H9 (cell line): Measurements from ENCODE around the gene WDR13. TPM values are rescaled to one million over a fixed set of nuclear protein-coding genes. Genes with fewer than 3 reads are reported as not detected.

Experiments used
- DNase-seq: peaks from one replicate; pipeline ENCODE4 v3.0.0-alpha.2; 2017
- H2AFZ ChIP-seq: one replicate; pipeline ENCODE4 v1.6.1; 2013; ENCODE audit warnings: mild to moderate bottlenecking, low read length, control low read depth, moderate library complexity
- H2AK5ac ChIP-seq: 2 replicates; pipeline ENCODE4 v1.6.1; 2013; ENCODE audit warnings: low read length, control low read depth, mixed read lengths; ENCODE audit not compliant: insufficient read length
- H2BK120ac ChIP-seq: one replicate; pipeline ENCODE4 v1.6.1; 2013; ENCODE audit warnings: low read depth, mild to moderate bottlenecking, low read length, control low read depth, inconsistent platforms; ENCODE audit not compliant: poor library complexity, severe bottlenecking
- H2BK12ac ChIP-seq: 2 replicates; pipeline ENCODE4 v1.6.1; 2013; ENCODE audit warnings: low read length, control low read depth, mixed read lengths, low read depth; ENCODE audit not compliant: insufficient read length
- H2BK15ac ChIP-seq: 2 replicates; pipeline ENCODE4 v1.6.1; 2013; ENCODE audit warnings: low read depth, low read length, control low read depth
- H2BK20ac ChIP-seq: one replicate; pipeline ENCODE4 v1.6.1; 2013; ENCODE audit warnings: low read depth, mild to moderate bottlenecking, low read length, control low read depth, inconsistent platforms; ENCODE audit not compliant: poor library complexity, severe bottlenecking
- H2BK5ac ChIP-seq: 2 replicates; pipeline ENCODE4 v1.6.1; 2013; ENCODE audit warnings: low read length, control low read depth, mixed read lengths; ENCODE audit not compliant: insufficient read length
- H3K14ac ChIP-seq: 2 replicates; pipeline ENCODE4 v1.6.1; 2013; ENCODE audit warnings: low read length, control low read depth; ENCODE audit not compliant: insufficient read depth
- H3K18ac ChIP-seq: 2 replicates; pipeline ENCODE4 v1.6.1; 2013; ENCODE audit warnings: low read depth, mild to moderate bottlenecking, mixed read lengths, low read length, control low read depth; ENCODE audit not compliant: insufficient read length
- H3K23ac ChIP-seq: 2 replicates; pipeline ENCODE4 v1.6.1; 2013; ENCODE audit warnings: low read length, control low read depth, mixed read lengths, low read depth; ENCODE audit not compliant: insufficient read length
- H3K23me2 ChIP-seq: 2 replicates; pipeline ENCODE4 v1.6.1; 2013; ENCODE audit warnings: low read depth, mild to moderate bottlenecking, mixed read lengths, low read length, control low read depth; ENCODE audit not compliant: insufficient read length, poor library complexity, severe bottlenecking
- H3K27ac ChIP-seq: 2 replicates; pipeline ENCODE4 v1.5.1; 2013; ENCODE audit warnings: low read length, control low read depth, mixed read lengths, low read depth; ENCODE audit not compliant: insufficient read length
- H3K27me3 ChIP-seq: 2 replicates; pipeline ENCODE4 v1.6.1; 2013; ENCODE audit warnings: low read length, control low read depth, inconsistent platforms; ENCODE audit not compliant: insufficient read depth
- H3K4ac ChIP-seq: 2 replicates; pipeline ENCODE4 v1.6.1; 2013; ENCODE audit warnings: low read depth, mild to moderate bottlenecking, control low read depth, inconsistent platforms, low read length, moderate library complexity
- H3K4me1 ChIP-seq: 2 replicates; pipeline ENCODE4 v1.6.1; 2013; ENCODE audit warnings: low read length, control low read depth, inconsistent platforms; ENCODE audit not compliant: insufficient read depth
- H3K4me2 ChIP-seq: 2 replicates; pipeline ENCODE4 v1.6.1; 2013; ENCODE audit warnings: low read length, control low read depth, mixed read lengths; ENCODE audit not compliant: insufficient read length, insufficient read depth
- H3K56ac ChIP-seq: 2 replicates; pipeline ENCODE4 v1.6.1; 2013; ENCODE audit warnings: low read depth, mild to moderate bottlenecking, mixed read lengths, low read length, control low read depth; ENCODE audit not compliant: insufficient read length
- H3K79me1 ChIP-seq: 2 replicates; pipeline ENCODE4 v1.6.1; 2013; ENCODE audit warnings: low read depth, mild to moderate bottlenecking, moderate library complexity, low read length, control low read depth, inconsistent platforms; ENCODE audit not compliant: insufficient read depth, poor library complexity, severe bottlenecking
- H3K79me2 ChIP-seq: 2 replicates; pipeline ENCODE4 v1.6.1; 2013; ENCODE audit warnings: low read length, control low read depth, inconsistent platforms; ENCODE audit not compliant: insufficient read depth
- H3K9ac ChIP-seq: 2 replicates; pipeline ENCODE4 v1.6.1; 2013; ENCODE audit warnings: low read length, control low read depth, mixed read lengths; ENCODE audit not compliant: insufficient read length; ENCODE audit errors: extremely low read depth
- H3K9me3 ChIP-seq: one replicate; pipeline ENCODE4 v1.6.1; 2013; ENCODE audit warnings: low read depth, low read length, inconsistent platforms; ENCODE audit not compliant: control insufficient read depth
- H3T11ph ChIP-seq: one replicate; pipeline ENCODE4 v1.6.1; 2013; ENCODE audit warnings: mild to moderate bottlenecking, low read length, control low read depth, inconsistent platforms
- H4K20me1 ChIP-seq: one replicate; pipeline ENCODE4 v1.6.1; 2013; ENCODE audit not compliant: control insufficient read depth, insufficient read length, insufficient read depth
- H4K5ac ChIP-seq: 2 replicates; pipeline ENCODE4 v1.6.1; 2013; ENCODE audit warnings: low read depth, mild to moderate bottlenecking, mixed read lengths, low read length, control low read depth; ENCODE audit not compliant: insufficient read length
- H4K8ac ChIP-seq: replicated peaks from 2 replicates; pipeline ENCODE4 v1.6.1; 2013; ENCODE audit warnings: low read length, control low read depth, mixed read lengths, low read depth; ENCODE audit not compliant: insufficient read length
- H4K91ac ChIP-seq: 2 replicates; pipeline ENCODE4 v1.6.1; 2013; ENCODE audit warnings: low read depth, mild to moderate bottlenecking, moderate library complexity, mixed read lengths, low read length, control low read depth; ENCODE audit not compliant: insufficient read length
- H3K27ac Mint-ChIP-seq, 3 experiments: 2 replicates in 2 of 3; 3 replicates in 1 of 3; pipeline ENCODE4 v1.8.0; 2020 to 2021; ENCODE audit warnings: mixed read lengths in 3 of 3, mild to moderate bottlenecking in 1 of 3, moderate library complexity in 1 of 3
- H3K27me3 Mint-ChIP-seq: 2 replicates; pipeline ENCODE4 v1.8.0; 2021; ENCODE audit warnings: low read depth, mild to moderate bottlenecking, moderate library complexity, mixed read lengths
- H3K36me3 Mint-ChIP-seq, 3 experiments: 2 replicates in 2 of 3; 3 replicates in 1 of 3; pipeline ENCODE4 v1.8.0; 2020 to 2021; ENCODE audit warnings: low read depth in 3 of 3, mixed read lengths in 3 of 3; ENCODE audit not compliant: insufficient read depth in 1 of 3
- H3K4me1 Mint-ChIP-seq, 2 experiments: 2 replicates each; pipeline ENCODE4 v1.8.0; 2020; ENCODE audit warnings: mixed read lengths in 2 of 2
- H3K4me3 Mint-ChIP-seq, 2 experiments: 2 replicates in 1 of 2; 3 replicates in 1 of 2; pipeline ENCODE4 v1.8.0; 2020 to 2021; ENCODE audit warnings: mild to moderate bottlenecking in 2 of 2, mixed read lengths in 2 of 2, moderate library complexity in 1 of 2
- H3K9me3 Mint-ChIP-seq, 2 experiments: 2 replicates in 1 of 2; 3 replicates in 1 of 2; pipeline ENCODE4 v1.8.0; 2020; ENCODE audit warnings: mild to moderate bottlenecking in 2 of 2, mixed read lengths in 2 of 2, moderate library complexity in 1 of 2
- CTCF ChIP-seq: fragments of 200-600 bp; sonication (generic); conservative IDR thresholded peaks from 3 replicates; pipeline ENCODE4 v1.8.0; 2021; ENCODE audit warnings: antibody characterized with exemption, mild to moderate bottlenecking
- WGBS: extraction: QIAGEN DNeasy Blood & Tissue Kit; methylation state at CpG from one replicate; pipeline ENCODE4 v1.1.7; 2013; ENCODE audit warnings: missing lambda C conversion rate, low lambda C conversion rate, mixed read lengths; ENCODE audit not compliant: insufficient read length; ENCODE audit errors: extremely low coverage; 5-methylcytosine and 5-hydroxymethylcytosine counted together
- total RNA-seq: library from RNA; stranded (reverse); gene quantifications from 2 replicates; pipeline ENCODE4 v1.2.1, GENCODE V29; 2021

Gene WDR13
- total RNA-seq, 1 experiment from 2014 or later = 29.4 TPM

GRCh38 chrX:48558271-48558670 lies 39.0 kb upstream of the WDR13 start:
- Histone ChIP-seq H2BK20ac (no peak overlapping the region), H2BK12ac (no peak overlapping the region), H3K14ac (no peak overlapping the region), H3K9me3 (peaks cover 29% of the 10 kb centered on the region), H4K5ac (no peak overlapping the region), H3K79me1 (no peaks in the 10 kb centered on the region), H2BK120ac (no peak overlapping the region), H3K4me1 (no peaks in the 10 kb centered on the region), H2BK15ac (no peak overlapping the region), H2AK5ac (no peak overlapping the region), H3K56ac (no peak overlapping the region), H4K91ac (no peak overlapping the region), H3K4ac (no peak overlapping the region), H3K27me3 (no peaks in the 10 kb centered on the region), H3T11ph (no peak overlapping the region), H3K79me2 (no peaks in the 10 kb centered on the region), H2AFZ (no peak overlapping the region), H3K18ac (no peak overlapping the region), H2BK5ac (no peak overlapping the region), H4K20me1 (no peaks in the 10 kb centered on the region), H3K4me2 (no peak overlapping the region), H3K23me2 (no peaks in the 10 kb centered on the region), H4K8ac (no peak overlapping the region), H3K9ac (no peak overlapping the region), H3K23ac (no peak overlapping the region), H3K27ac (no peak overlapping the region)
- no CpG with 5 or more reads among the region's 4 CpGs for WGBS
- no peak for TF ChIP-seq CTCF
- no peak overlapping the region for H3K4me3 Mint-ChIP-seq
- no peaks in the 10 kb centered on the region for H3K27me3 Mint-ChIP-seq
- peaks cover 10 to 56% (median 38%) of the 10 kb centered on the region in 3 experiments; a peak in 6 of 7 replicates for H3K36me3 Mint-ChIP-seq
- peaks cover 67 to 73% of the 10 kb centered on the region in 2 experiments for H3K9me3 Mint-ChIP-seq
- no peak for DNase-seq
- H3K27ac Mint-ChIP-seq = no peak overlapping the region
- peaks cover 3% of the 10 kb centered on the region in 2 experiments; a peak in 1 of 4 replicates for H3K4me1 Mint-ChIP-seq
